ENCODE data around the gene EMC9. TPM values are rescaled to one million over a fixed set of nuclear protein-coding genes. Genes with fewer than 3 reads are reported as not detected.

The EMC9 gene
- total and polyA plus RNA-seq, 12 donors: 21.6 to 149 (median 43.9) TPM

Small RNA genes within 50 kb of the gene (microRNA-seq; reads per million reads assigned to microRNA genes)
- gene MIR7703: 0 to 0.45 (median 0) reads per million in 3 donors

Small RNA genes within 50 kb of the gene (small RNA-seq; reads per million reads assigned to genes)
- gene AL136295.4 (0 reads per million in 2 donors), gene IPO4 (0 to 0.24 reads per million in 2 donors), gene IRF9 (0 to 0.12 reads per million in 2 donors), gene RNA5SP383 (0.36 to 0.58 reads per million in 2 donors)

Other genes with a start within 250 kb of the EMC9 start
Only the 30 nearest of the 31 such genes appear.
- 10 to 100 TPM; 26.1 to 77.5 (median 47.0) TPM for gene DHRS4, start 187.8 kb downstream of the EMC9 start, total RNA-seq
- gene DHRS4, start 187.8 kb downstream of the EMC9 start, polyA plus RNA-seq: 10 to 100 TPM; 41.0 to 53.3 (median 52.7) TPM
- gene DHRS4L2, start 152.7 kb downstream of the EMC9 start, total RNA-seq: 10 to 100 TPM; 14.8 to 56.4 (median 33.5) TPM
- 10 to 100 TPM; 41.5 to 52.3 (median 45.7) TPM for gene DHRS4L2, start 152.7 kb downstream of the EMC9 start, polyA plus RNA-seq
- 1 to 10 TPM in 2 of 9 donors, under 1 TPM in 6, not detected in 1; 0.17 to 1.1 (median 0.68) TPM for gene CARMIL3, start 89.6 kb downstream of the EMC9 start, total RNA-seq
- gene CARMIL3, start 89.6 kb downstream of the EMC9 start, polyA plus RNA-seq: 1 to 10 TPM in 2 of 3 donors, under 1 TPM in 1; 0.73 to 5.8 (median 1.7) TPM
- 1 to 10 TPM in 1 of 9 donors, under 1 TPM in 1, not detected in 7; 0.97 to 1.4 TPM for gene CPNE6, start 70.0 kb downstream of the EMC9 start, total RNA-seq
- under 1 TPM; 0.07 to 0.22 (median 0.16) TPM for gene CPNE6, start 70.0 kb downstream of the EMC9 start, polyA plus RNA-seq
- 10 to 100 TPM in 7 of 9 donors, 1 to 10 TPM in 2; 4.4 to 37.0 (median 18.4) TPM for gene PCK2, start 47.3 kb downstream of the EMC9 start, total RNA-seq
- 10 to 100 TPM in 2 of 3 donors, 1 to 10 TPM in 1; 7.9 to 17.9 (median 10.5) TPM for gene PCK2, start 47.3 kb downstream of the EMC9 start, polyA plus RNA-seq
- 100 to 1,000 TPM in 8 of 9 donors, 10 to 100 TPM in 1; 88.9 to 401 (median 143) TPM for gene DCAF11, start 26.8 kb downstream of the EMC9 start, total RNA-seq
- 10 to 100 TPM; 40.4 to 94.0 (median 42.3) TPM for gene DCAF11, start 26.8 kb downstream of the EMC9 start, polyA plus RNA-seq
- gene NRL, start 26.6 kb downstream of the EMC9 start, total RNA-seq: 10 to 100 TPM in 1 of 9 donors, 1 to 10 TPM in 8; 3.3 to 20.2 (median 4.7) TPM
- 1 to 10 TPM; 2.2 to 3.5 (median 3.1) TPM for gene NRL, start 26.6 kb downstream of the EMC9 start, polyA plus RNA-seq
- 10 to 100 TPM in 4 of 9 donors, 1 to 10 TPM in 5; 6.5 to 15.7 (median 9.7) TPM for gene FITM1, start 10.9 kb downstream of the EMC9 start, total RNA-seq
- gene FITM1, start 10.9 kb downstream of the EMC9 start, polyA plus RNA-seq: 10 to 100 TPM in 2 of 3 donors, 1 to 10 TPM in 1; 4.6 to 25.7 (median 13.4) TPM
- gene PSME1, start 5.4 kb downstream of the EMC9 start, total RNA-seq: 100 to 1,000 TPM; 208 to 359 (median 277) TPM
- gene PSME1, start 5.4 kb downstream of the EMC9 start, polyA plus RNA-seq: 100 to 1,000 TPM; 205 to 386 (median 313) TPM
- 100 to 1,000 TPM; 107 to 362 (median 191) TPM for gene PSME2, start 5.0 kb upstream of the EMC9 start, total RNA-seq
- gene PSME2, start 5.0 kb upstream of the EMC9 start, polyA plus RNA-seq: 100 to 1,000 TPM; 388 to 752 (median 687) TPM
- 100 to 1,000 TPM in 1 of 9 donors, 10 to 100 TPM in 8; 32.8 to 165 (median 59.7) TPM for gene RNF31, start 5.9 kb upstream of the EMC9 start, total RNA-seq
- gene RNF31, start 5.9 kb upstream of the EMC9 start, polyA plus RNA-seq: 100 to 1,000 TPM in 2 of 3 donors, 10 to 100 TPM in 1; 59.3 to 351 (median 198) TPM
- 100 to 1,000 TPM in 4 of 9 donors, 10 to 100 TPM in 5; 32.4 to 119 (median 98.3) TPM for gene IRF9, start 19.7 kb upstream of the EMC9 start, total RNA-seq
- 100 to 1,000 TPM; 118 to 151 (median 129) TPM for gene IRF9, start 19.7 kb upstream of the EMC9 start, polyA plus RNA-seq
- 10 to 100 TPM in 4 of 9 donors, 1 to 10 TPM in 5; 1.3 to 18.5 (median 9.4) TPM for gene REC8, start 30.5 kb upstream of the EMC9 start, total RNA-seq
- gene REC8, start 30.5 kb upstream of the EMC9 start, polyA plus RNA-seq: 100 to 1,000 TPM in 1 of 3 donors, 10 to 100 TPM in 1, 1 to 10 TPM in 1; 3.6 to 111 (median 38.9) TPM
- 10 to 100 TPM; 29.7 to 84.9 (median 45.4) TPM for gene IPO4, start 47.2 kb upstream of the EMC9 start, total RNA-seq
- gene IPO4, start 47.2 kb upstream of the EMC9 start, polyA plus RNA-seq: 10 to 100 TPM; 19.1 to 43.2 (median 23.8) TPM
- gene TM9SF1, start 53.9 kb upstream of the EMC9 start, total RNA-seq: 100 to 1,000 TPM in 2 of 9 donors, 10 to 100 TPM in 7; 60.0 to 123 (median 90.4) TPM
- 10 to 100 TPM; 43.7 to 67.2 (median 56.1) TPM for gene TM9SF1, start 53.9 kb upstream of the EMC9 start, polyA plus RNA-seq
- under 1 TPM in 1 of 9 donors, not detected in 8; 0.46 TPM for gene TSSK4, start 64.1 kb upstream of the EMC9 start, total RNA-seq
- gene TSSK4, start 64.1 kb upstream of the EMC9 start, polyA plus RNA-seq: under 1 TPM in 1 of 3 donors, not detected in 2; 0.07 TPM
- gene CHMP4A, start 71.9 kb upstream of the EMC9 start, total RNA-seq: 10 to 100 TPM; 32.9 to 68.6 (median 56.5) TPM
- gene CHMP4A, start 71.9 kb upstream of the EMC9 start, polyA plus RNA-seq: 100 to 1,000 TPM in 2 of 3 donors, 10 to 100 TPM in 1; 71.1 to 118 (median 104) TPM
- 10 to 100 TPM; 20.3 to 53.7 (median 28.6) TPM for gene MDP1, start 74.5 kb upstream of the EMC9 start, total RNA-seq
- gene MDP1, start 74.5 kb upstream of the EMC9 start, polyA plus RNA-seq: 10 to 100 TPM; 32.2 to 40.2 (median 39.4) TPM
- gene NEDD8, start 90.8 kb upstream of the EMC9 start, total RNA-seq: 100 to 1,000 TPM; 154 to 454 (median 216) TPM
- gene NEDD8, start 90.8 kb upstream of the EMC9 start, polyA plus RNA-seq: 100 to 1,000 TPM; 136 to 448 (median 215) TPM
- gene GMPR2, start 91.3 kb upstream of the EMC9 start, total RNA-seq: 100 to 1,000 TPM in 8 of 9 donors, 10 to 100 TPM in 1; 92.5 to 188 (median 131) TPM
- gene GMPR2, start 91.3 kb upstream of the EMC9 start, polyA plus RNA-seq: 100 to 1,000 TPM in 1 of 3 donors, 10 to 100 TPM in 2; 70.6 to 103 (median 98.0) TPM
- gene TINF2, start 101.0 kb upstream of the EMC9 start, total RNA-seq: 100 to 1,000 TPM in 5 of 9 donors, 10 to 100 TPM in 4; 76.3 to 216 (median 101) TPM
- 100 to 1,000 TPM in 2 of 3 donors, 10 to 100 TPM in 1; 57.8 to 179 (median 103) TPM for gene TINF2, start 101.0 kb upstream of the EMC9 start, polyA plus RNA-seq
- 1 to 10 TPM in 3 of 9 donors, under 1 TPM in 5, not detected in 1; 0.28 to 1.4 (median 0.88) TPM for gene TGM1, start 121.6 kb upstream of the EMC9 start, total RNA-seq
- gene TGM1, start 121.6 kb upstream of the EMC9 start, polyA plus RNA-seq: 1 to 10 TPM in 2 of 3 donors, under 1 TPM in 1; 0.44 to 2.7 (median 2.2) TPM
- gene RABGGTA, start 130.0 kb upstream of the EMC9 start, total RNA-seq: 10 to 100 TPM; 26.0 to 40.0 (median 32.3) TPM
- gene RABGGTA, start 130.0 kb upstream of the EMC9 start, polyA plus RNA-seq: 100 to 1,000 TPM in 1 of 3 donors, 10 to 100 TPM in 2; 15.7 to 124 (median 90.7) TPM
- gene DHRS1, start 158.2 kb upstream of the EMC9 start, total RNA-seq: 10 to 100 TPM; 11.4 to 68.1 (median 36.1) TPM
- 10 to 100 TPM; 19.8 to 38.7 (median 37.6) TPM for gene DHRS1, start 158.2 kb upstream of the EMC9 start, polyA plus RNA-seq
- gene NOP9, start 158.3 kb upstream of the EMC9 start, total RNA-seq: 10 to 100 TPM in 8 of 9 donors, 1 to 10 TPM in 1; 9.2 to 28.2 (median 18.2) TPM
- gene NOP9, start 158.3 kb upstream of the EMC9 start, polyA plus RNA-seq: 10 to 100 TPM in 2 of 3 donors, 1 to 10 TPM in 1; 9.1 to 21.1 (median 16.8) TPM
- gene CIDEB, start 166.4 kb upstream of the EMC9 start, total RNA-seq: 10 to 100 TPM; 16.4 to 80.3 (median 40.5) TPM
- 10 to 100 TPM; 17.5 to 73.7 (median 37.4) TPM for gene CIDEB, start 166.4 kb upstream of the EMC9 start, polyA plus RNA-seq
- gene LTB4R2, start 168.5 kb upstream of the EMC9 start, total RNA-seq: 10 to 100 TPM in 2 of 9 donors, 1 to 10 TPM in 6, under 1 TPM in 1; 0.42 to 11.1 (median 4.2) TPM
- gene LTB4R2, start 168.5 kb upstream of the EMC9 start, polyA plus RNA-seq: 1 to 10 TPM in 2 of 3 donors, under 1 TPM in 1; 0.57 to 2.7 (median 1.8) TPM
- gene LTB4R, start 169.9 kb upstream of the EMC9 start, total RNA-seq: 10 to 100 TPM in 5 of 9 donors, 1 to 10 TPM in 4; 1.4 to 21.0 (median 11.0) TPM
- 10 to 100 TPM in 2 of 3 donors, 1 to 10 TPM in 1; 9.4 to 30.2 (median 17.5) TPM for gene LTB4R, start 169.9 kb upstream of the EMC9 start, polyA plus RNA-seq
- 10 to 100 TPM in 5 of 9 donors, 1 to 10 TPM in 4; 3.9 to 34.0 (median 12.5) TPM for gene ADCY4, start 193.5 kb upstream of the EMC9 start, total RNA-seq
- gene ADCY4, start 193.5 kb upstream of the EMC9 start, polyA plus RNA-seq: 10 to 100 TPM in 2 of 3 donors, 1 to 10 TPM in 1; 4.5 to 70.1 (median 45.8) TPM
- gene RIPK3, start 198.4 kb upstream of the EMC9 start, total RNA-seq: 10 to 100 TPM in 1 of 9 donors, 1 to 10 TPM in 6, under 1 TPM in 2; 0.50 to 10.4 (median 3.6) TPM
- 1 to 10 TPM; 1.5 to 8.0 (median 4.6) TPM for gene RIPK3, start 198.4 kb upstream of the EMC9 start, polyA plus RNA-seq

Measured in adrenal gland (tissue), 12 donors.